ENCODE data around the gene DPH1.
A peak's percentile ranks its signal among the peaks of the same experiment; 100 is the strongest.

The DPH1 gene

GRCh38 chr17:2028737-2029136 lies 1.2 kb upstream of the DPH1 start:
- no peak for DNase-seq

- no peak for DNase-seq
These were observed 818 bp downstream of the DPH1 start for GRCh38 chr17:2030779-2031163.

- DNase-seq = no peak
These were observed 3.2 kb downstream of the DPH1 start for GRCh38 chr17:2033153-2033552.

GRCh38 chr17:2034157-2034556 lies 4.2 kb downstream of the DPH1 start:
- DNase-seq = no peak

GRCh38 chr17:2034806-2035540 lies 5.0 kb downstream of the DPH1 start:
- no peak for DNase-seq

GRCh38 chr17:2035541-2036488 lies 5.9 kb downstream of the DPH1 start:
- DNase-seq = no peak

GRCh38 chr17:2037155-2037554 lies 7.2 kb downstream of the DPH1 start:
- DNase-seq = no peak

GRCh38 chr17:2040219-2040827 lies 10.4 kb downstream of the DPH1 start:
- no peak for DNase-seq

GRCh38 chr17:2040942-2041560 lies 11.1 kb downstream of the DPH1 start:
- no peak for DNase-seq

- peak; percentile 97 for DNase-seq
These were observed 11.8 kb downstream of the DPH1 start, which contains the start of gene OVCA2 for GRCh38 chr17:2041561-2042389. Gene OVCA2 (plus strand): TSS chr17:2042022. CDS start chr17:2042048, 26 bp downstream.

GRCh38 chr17:2042390-2042847 lies 12.5 kb downstream of the DPH1 start:
- no peak for DNase-seq

- no peak for DNase-seq
These were observed 13.0 kb downstream of the DPH1 start for GRCh38 chr17:2042933-2043332.

- DNase-seq = no peak
These were observed 13.8 kb downstream of the DPH1 start for GRCh38 chr17:2043785-2044184.

GRCh38 chr17:2044263-2044894 lies 14.4 kb downstream of the DPH1 start:
- DNase-seq = no peak

GRCh38 chr17:2047590-2047989 lies 17.6 kb downstream of the DPH1 start:
- DNase-seq = no peak

GRCh38 chr17:2048805-2049204 lies 18.9 kb downstream of the DPH1 start:
- DNase-seq = no peak

GRCh38 chr17:2049333-2050299 lies 19.7 kb downstream of the DPH1 start:
- peak; percentile 87 for DNase-seq

GRCh38 chr17:2050300-2051060 lies 20.5 kb downstream of the DPH1 start:
- DNase-seq = peak; percentile 65
